ENCODE data around the gene ASTN2. TPM values are rescaled to one million over a fixed set of nuclear protein-coding genes. Genes with fewer than 3 reads are reported as not detected.

ASTN2 gene
- total and polyA plus RNA-seq, 4 donors = 0.57 to 2.9 (median 1.4) TPM

- TF ChIP-seq ATF3 (IDR thresholded peaks at IDR 0.05) = no peak
Observed at GRCh38 chr9:117266855-117267497, 147.9 kb downstream of the ASTN2 start (continued).

DNA sequence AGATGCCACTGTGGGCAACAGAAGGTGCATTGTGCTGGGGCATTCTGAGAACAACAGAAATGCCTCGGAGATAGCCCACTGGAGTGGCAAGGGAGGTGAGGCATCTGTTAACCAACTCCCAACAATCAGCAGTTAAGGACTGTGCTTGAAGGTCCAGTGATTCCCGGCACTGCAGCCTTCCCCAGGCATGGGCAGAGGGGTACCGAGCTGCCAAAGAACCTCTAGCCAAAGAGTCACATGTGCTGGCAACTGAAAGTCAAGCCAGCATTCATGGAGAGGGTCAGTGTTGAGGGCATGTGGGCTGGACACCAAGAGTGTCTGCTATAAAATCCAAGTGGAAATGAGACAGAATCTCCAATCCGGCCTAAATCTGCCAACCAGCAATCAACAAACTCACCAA is 149.6 kb downstream of the ASTN2 start:
- Histone ChIP-seq H3K9me3 (ENCODE audit: control insufficient read depth in 4 of 4, low read length in 3 of 4) (no peaks in the 10 kb centered on the region), H3K4me1 (ENCODE audit: control insufficient read depth in 4 of 4, insufficient read depth in 4 of 4, low read length in 3 of 4) (no peaks in the 10 kb centered on the region), H3K36me3 (ENCODE audit: control insufficient read depth in 4 of 4, insufficient read depth in 3 of 4, low read depth in 1 of 4, low read length in 3 of 4) (no peaks in the 10 kb centered on the region), H3K9ac (ENCODE audit: low read depth in 1 of 2, low read length in 2 of 2) (no peak overlapping the region), H3K4me3 (ENCODE audit: low read depth in 1 of 3, low read length in 3 of 3) (no peak overlapping the region), H3K27me3 (ENCODE audit: control insufficient read depth in 4 of 4, insufficient read depth in 4 of 4, low read length in 3 of 4) (peaks cover 0 to 7% (median 3%) of the 10 kb centered on the region in 4 donors), H3K27ac (ENCODE audit: low read depth in 1 of 2, low read length in 2 of 2) (no peak overlapping the region)
- 68% methylated on average over 4 of the region's 4 CpGs for WGBS
- DNase-seq (ENCODE audit: low spot score) = no peak
- TF ChIP-seq, protein P1, sequence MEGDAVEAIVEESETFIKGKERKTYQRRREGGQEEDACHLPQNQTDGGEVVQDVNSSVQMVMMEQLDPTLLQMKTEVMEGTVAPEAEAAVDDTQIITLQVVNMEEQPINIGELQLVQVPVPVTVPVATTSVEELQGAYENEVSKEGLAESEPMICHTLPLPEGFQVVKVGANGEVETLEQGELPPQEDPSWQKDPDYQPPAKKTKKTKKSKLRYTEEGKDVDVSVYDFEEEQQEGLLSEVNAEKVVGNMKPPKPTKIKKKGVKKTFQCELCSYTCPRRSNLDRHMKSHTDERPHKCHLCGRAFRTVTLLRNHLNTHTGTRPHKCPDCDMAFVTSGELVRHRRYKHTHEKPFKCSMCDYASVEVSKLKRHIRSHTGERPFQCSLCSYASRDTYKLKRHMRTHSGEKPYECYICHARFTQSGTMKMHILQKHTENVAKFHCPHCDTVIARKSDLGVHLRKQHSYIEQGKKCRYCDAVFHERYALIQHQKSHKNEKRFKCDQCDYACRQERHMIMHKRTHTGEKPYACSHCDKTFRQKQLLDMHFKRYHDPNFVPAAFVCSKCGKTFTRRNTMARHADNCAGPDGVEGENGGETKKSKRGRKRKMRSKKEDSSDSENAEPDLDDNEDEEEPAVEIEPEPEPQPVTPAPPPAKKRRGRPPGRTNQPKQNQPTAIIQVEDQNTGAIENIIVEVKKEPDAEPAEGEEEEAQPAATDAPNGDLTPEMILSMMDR (IDR thresholded peaks at IDR 0.05; ENCODE audit: low read depth, low read length, missing input control) = no peak
- TF ChIP-seq, protein P2, sequence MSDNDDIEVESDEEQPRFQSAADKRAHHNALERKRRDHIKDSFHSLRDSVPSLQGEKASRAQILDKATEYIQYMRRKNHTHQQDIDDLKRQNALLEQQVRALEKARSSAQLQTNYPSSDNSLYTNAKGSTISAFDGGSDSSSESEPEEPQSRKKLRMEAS (IDR thresholded peaks at IDR 0.05) = no peak
- TF ChIP-seq EGR1 (IDR thresholded peaks at IDR 0.05; ENCODE audit: low read depth in 2 of 2) (no peak), GABPA (IDR thresholded peaks at IDR 0.05 in 1 of 2, conservative IDR thresholded peaks at IDR 0.05 in 1 of 2) (no peak), SP1 (IDR thresholded peaks at IDR 0.05) (no peak), YY1 (IDR thresholded peaks at IDR 0.05) (no peak), HNF4A (conservative IDR thresholded peaks at IDR 0.05) (no peak), NR2F2 (IDR thresholded peaks at IDR 0.05) (no peak), FOXA2 (IDR thresholded peaks at IDR 0.05) (no peak), REST (IDR thresholded peaks at IDR 0.05) (no peak), HNF4G (IDR thresholded peaks at IDR 0.05) (no peak), RAD21 (IDR thresholded peaks at IDR 0.05) (no peak), RXRA (IDR thresholded peaks at IDR 0.05) (no peak), ATF3 (IDR thresholded peaks at IDR 0.05) (no peak), FOXA1 (IDR thresholded peaks at IDR 0.05) (no peak), TAF1 (conservative IDR thresholded peaks at IDR 0.05) (no peak)
- TF ChIP-seq, protein P3, sequence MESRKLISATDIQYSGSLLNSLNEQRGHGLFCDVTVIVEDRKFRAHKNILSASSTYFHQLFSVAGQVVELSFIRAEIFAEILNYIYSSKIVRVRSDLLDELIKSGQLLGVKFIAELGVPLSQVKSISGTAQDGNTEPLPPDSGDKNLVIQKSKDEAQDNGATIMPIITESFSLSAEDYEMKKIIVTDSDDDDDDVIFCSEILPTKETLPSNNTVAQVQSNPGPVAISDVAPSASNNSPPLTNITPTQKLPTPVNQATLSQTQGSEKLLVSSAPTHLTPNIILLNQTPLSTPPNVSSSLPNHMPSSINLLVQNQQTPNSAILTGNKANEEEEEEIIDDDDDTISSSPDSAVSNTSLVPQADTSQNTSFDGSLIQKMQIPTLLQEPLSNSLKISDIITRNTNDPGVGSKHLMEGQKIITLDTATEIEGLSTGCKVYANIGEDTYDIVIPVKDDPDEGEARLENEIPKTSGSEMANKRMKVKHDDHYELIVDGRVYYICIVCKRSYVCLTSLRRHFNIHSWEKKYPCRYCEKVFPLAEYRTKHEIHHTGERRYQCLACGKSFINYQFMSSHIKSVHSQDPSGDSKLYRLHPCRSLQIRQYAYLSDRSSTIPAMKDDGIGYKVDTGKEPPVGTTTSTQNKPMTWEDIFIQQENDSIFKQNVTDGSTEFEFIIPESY (IDR thresholded peaks at IDR 0.05) = no peak

Data from liver (tissue), 9 donors.